NCI-H226 (cell line): Measurements from ENCODE around the gene KCNE3.
A peak's percentile ranks its signal among the peaks of the same experiment; 100 is the strongest.
"Not testable (repeated sequence)": the region's sequence is repeated elsewhere in the genome, so short reads cannot be mapped to it uniquely, and the experiment has no call there.

Experiments used
- DNase-seq: peaks from one replicate; pipeline ENCODE4 v3.0.0-alpha.2; 2015

The KCNE3 gene

GRCh38 chr11:74438681-74439080 is 28.7 kb downstream of the KCNE3 start:
- DNase-seq, result no peak

GRCh38 chr11:74437441-74438042 is 29.8 kb downstream of the KCNE3 start:
- no peak for DNase-seq

GRCh38 chr11:74434528-74434927 is 32.8 kb downstream of the KCNE3 start:
- DNase-seq, result no peak

- no peak for DNase-seq
These were observed 38.1 kb downstream of the KCNE3 start for GRCh38 chr11:74429205-74429604.

- peak; percentile 37 for DNase-seq
These were observed 39.9 kb downstream of the KCNE3 start for GRCh38 chr11:74427384-74427886.

GRCh38 chr11:74425100-74425499 is 42.2 kb downstream of the KCNE3 start:
- no peak for DNase-seq

GRCh38 chr11:74418509-74418895 is 48.8 kb downstream of the KCNE3 start:
- DNase-seq, result peak; percentile 37

GRCh38 chr11:74417860-74418508 is 49.4 kb downstream of the KCNE3 start:
- peak; percentile 5 for DNase-seq

- DNase-seq, result no peak
These were observed 50.0 kb downstream of the KCNE3 start for GRCh38 chr11:74417379-74417804.

GRCh38 chr11:74416974-74417373 is 50.4 kb downstream of the KCNE3 start:
- not testable (repeated sequence) for DNase-seq

- no peak for DNase-seq
These were observed 54.5 kb downstream of the KCNE3 start for GRCh38 chr11:74412733-74413359.

GRCh38 chr11:74412321-74412720 is 55.0 kb downstream of the KCNE3 start:
- no peak for DNase-seq

GRCh38 chr11:74409633-74410032 is 57.7 kb downstream of the KCNE3 start:
- no peak for DNase-seq
